ENCODE data around the gene POLR3B.

- TF ChIP-seq, protein P1, sequence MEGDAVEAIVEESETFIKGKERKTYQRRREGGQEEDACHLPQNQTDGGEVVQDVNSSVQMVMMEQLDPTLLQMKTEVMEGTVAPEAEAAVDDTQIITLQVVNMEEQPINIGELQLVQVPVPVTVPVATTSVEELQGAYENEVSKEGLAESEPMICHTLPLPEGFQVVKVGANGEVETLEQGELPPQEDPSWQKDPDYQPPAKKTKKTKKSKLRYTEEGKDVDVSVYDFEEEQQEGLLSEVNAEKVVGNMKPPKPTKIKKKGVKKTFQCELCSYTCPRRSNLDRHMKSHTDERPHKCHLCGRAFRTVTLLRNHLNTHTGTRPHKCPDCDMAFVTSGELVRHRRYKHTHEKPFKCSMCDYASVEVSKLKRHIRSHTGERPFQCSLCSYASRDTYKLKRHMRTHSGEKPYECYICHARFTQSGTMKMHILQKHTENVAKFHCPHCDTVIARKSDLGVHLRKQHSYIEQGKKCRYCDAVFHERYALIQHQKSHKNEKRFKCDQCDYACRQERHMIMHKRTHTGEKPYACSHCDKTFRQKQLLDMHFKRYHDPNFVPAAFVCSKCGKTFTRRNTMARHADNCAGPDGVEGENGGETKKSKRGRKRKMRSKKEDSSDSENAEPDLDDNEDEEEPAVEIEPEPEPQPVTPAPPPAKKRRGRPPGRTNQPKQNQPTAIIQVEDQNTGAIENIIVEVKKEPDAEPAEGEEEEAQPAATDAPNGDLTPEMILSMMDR (IDR thresholded peaks at IDR 0.05; ENCODE audit: low read depth, low read length, missing input control) = no peak
- TF ChIP-seq REST (IDR thresholded peaks at IDR 0.05) (no peak), JUND (IDR thresholded peaks at IDR 0.05) (no peak), SP1 (IDR thresholded peaks at IDR 0.05) (no peak), TAF1 (conservative IDR thresholded peaks at IDR 0.05) (no peak), GABPA (IDR thresholded peaks at IDR 0.05 in 1 of 2, conservative IDR thresholded peaks at IDR 0.05 in 1 of 2) (no peak), FOXA1 (IDR thresholded peaks at IDR 0.05) (no peak), MAX (IDR thresholded peaks at IDR 0.05) (no peak)
- TF ChIP-seq, protein P2, sequence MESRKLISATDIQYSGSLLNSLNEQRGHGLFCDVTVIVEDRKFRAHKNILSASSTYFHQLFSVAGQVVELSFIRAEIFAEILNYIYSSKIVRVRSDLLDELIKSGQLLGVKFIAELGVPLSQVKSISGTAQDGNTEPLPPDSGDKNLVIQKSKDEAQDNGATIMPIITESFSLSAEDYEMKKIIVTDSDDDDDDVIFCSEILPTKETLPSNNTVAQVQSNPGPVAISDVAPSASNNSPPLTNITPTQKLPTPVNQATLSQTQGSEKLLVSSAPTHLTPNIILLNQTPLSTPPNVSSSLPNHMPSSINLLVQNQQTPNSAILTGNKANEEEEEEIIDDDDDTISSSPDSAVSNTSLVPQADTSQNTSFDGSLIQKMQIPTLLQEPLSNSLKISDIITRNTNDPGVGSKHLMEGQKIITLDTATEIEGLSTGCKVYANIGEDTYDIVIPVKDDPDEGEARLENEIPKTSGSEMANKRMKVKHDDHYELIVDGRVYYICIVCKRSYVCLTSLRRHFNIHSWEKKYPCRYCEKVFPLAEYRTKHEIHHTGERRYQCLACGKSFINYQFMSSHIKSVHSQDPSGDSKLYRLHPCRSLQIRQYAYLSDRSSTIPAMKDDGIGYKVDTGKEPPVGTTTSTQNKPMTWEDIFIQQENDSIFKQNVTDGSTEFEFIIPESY (IDR thresholded peaks at IDR 0.05) = no peak
Measured at GRCh38 chr12:106331599-106331998, 25.9 kb upstream of the POLR3B start.

Measured in liver (tissue), 3 donors.